CD14-positive monocyte (primary cell): Measurements from ENCODE around the gene GCSAM. TPM values are rescaled to one million over a fixed set of nuclear protein-coding genes. Genes with fewer than 3 reads are reported as not detected.

Source experiments
- DNase-seq, 3 donors: peaks; one replicate each; pipeline ENCODE4 v3.0.0-alpha.2; 2011 to 2022
- H2AFZ ChIP-seq: 2 replicates; pipeline ENCODE4 v1.6.0; 2012; ENCODE audit warnings: mild to moderate bottlenecking, low read depth, low read length, inconsistent platforms; ENCODE audit not compliant: insufficient read depth, poor library complexity, severe bottlenecking
- H3K27ac ChIP-seq, 2 donors: 1 replicate in 1 of 2; 2 replicates in 1 of 2; pipeline ENCODE4 v1.5.1; 2012 to 2013; ENCODE audit warnings: low read length in 2 of 2, control low read depth in 1 of 2, inconsistent platforms in 1 of 2, low read depth in 1 of 2, mild to moderate bottlenecking in 1 of 2
- H3K27me3 ChIP-seq, 2 donors: one replicate each; pipeline versions ENCODE4 v1.6.0 to v1.6.1; 2011 to 2013; ENCODE audit warnings: low read length in 2 of 2; ENCODE audit not compliant: control insufficient read depth in 2 of 2, insufficient read depth in 2 of 2
- H3K36me3 ChIP-seq, 2 donors: replicated peaks in 1 of 2; 1 replicate in 1 of 2; 2 replicates in 1 of 2; pipeline versions ENCODE4 v1.5.1 to v1.6.1; 2012 to 2013; ENCODE audit warnings: low read length in 2 of 2, control low read depth in 1 of 2, inconsistent platforms in 1 of 2, mild to moderate bottlenecking in 1 of 2; ENCODE audit not compliant: insufficient read depth in 2 of 2, control insufficient read depth in 1 of 2
- H3K4me1 ChIP-seq, 2 donors: 1 replicate in 1 of 2; 2 replicates in 1 of 2; pipeline versions ENCODE4 v1.5.1 to v1.6.1; 2012 to 2013; ENCODE audit warnings: low read length in 2 of 2, control low read depth in 1 of 2, inconsistent platforms in 1 of 2, mild to moderate bottlenecking in 1 of 2, moderate library complexity in 1 of 2; ENCODE audit not compliant: insufficient read depth in 2 of 2, control insufficient read depth in 1 of 2
- H3K4me2 ChIP-seq: replicated peaks from 2 replicates; pipeline ENCODE3; 2012; ENCODE audit warnings: low read length, moderate library complexity, mild to moderate bottlenecking; ENCODE audit not compliant: poor library complexity, severe bottlenecking; ENCODE audit errors: extremely low read depth
- H3K4me3 ChIP-seq, 3 experiments: fragments of 200-600 bp in 1 of 3; sonication (generic) in 1 of 3; replicated peaks in 1 of 3; 1 replicate in 2 of 3; 2 replicates in 1 of 3; pipeline ENCODE4 v1.5.1; 2011 to 2013; ENCODE audit warnings: low read length in 3 of 3, mild to moderate bottlenecking in 3 of 3, control low read depth in 2 of 3, low read depth in 2 of 3, inconsistent platforms in 1 of 3, moderate library complexity in 1 of 3
- H3K79me2 ChIP-seq: 2 replicates; pipeline ENCODE4 v1.6.0; 2012; ENCODE audit warnings: mild to moderate bottlenecking, control low read depth, inconsistent platforms, low read length, moderate library complexity; ENCODE audit not compliant: insufficient read depth
- H3K9ac ChIP-seq: 2 replicates; pipeline ENCODE4 v1.6.0; 2017; ENCODE audit warnings: low read length, mild to moderate bottlenecking; ENCODE audit not compliant: insufficient read depth, poor library complexity, severe bottlenecking
- H3K9me3 ChIP-seq, 2 donors: replicated peaks in 1 of 2; 1 replicate in 1 of 2; 2 replicates in 1 of 2; pipeline versions ENCODE4 v1.5.1 to v1.6.1; 2012 to 2013; ENCODE audit warnings: low read length in 2 of 2, control low read depth in 1 of 2; ENCODE audit not compliant: control insufficient read depth in 1 of 2, insufficient read depth in 1 of 2
- H4K20me1 ChIP-seq: 2 replicates; pipeline ENCODE4 v1.6.0; 2012; ENCODE audit warnings: mild to moderate bottlenecking, low read length, control low read depth, moderate library complexity; ENCODE audit not compliant: insufficient read depth
- H3K27ac Mint-ChIP-seq, 7 donors: one replicate each; pipeline ENCODE4 v1.8.0; 2020; ENCODE audit warnings: mild to moderate bottlenecking in 7 of 7, mixed read lengths in 7 of 7, moderate library complexity in 6 of 7, inconsistent platforms in 2 of 7
- H3K27me3 Mint-ChIP-seq, 3 donors: one replicate each; pipeline ENCODE4 v1.8.0; 2021 to 2022; ENCODE audit warnings: low read depth in 3 of 3, mild to moderate bottlenecking in 3 of 3, mixed read lengths in 3 of 3, moderate library complexity in 3 of 3, inconsistent platforms in 1 of 3
- H3K36me3 Mint-ChIP-seq, 2 donors: one replicate each; pipeline ENCODE4 v1.8.0; 2020; ENCODE audit warnings: mixed read lengths in 2 of 2, inconsistent platforms in 1 of 2, mild to moderate bottlenecking in 1 of 2
- H3K4me1 Mint-ChIP-seq: one replicate; pipeline ENCODE4 v1.8.0; 2020; ENCODE audit warnings: mild to moderate bottlenecking, mixed read lengths
- H3K4me3 Mint-ChIP-seq, 2 donors: one replicate each; pipeline ENCODE4 v1.8.0; 2020; ENCODE audit warnings: mild to moderate bottlenecking in 2 of 2, mixed read lengths in 2 of 2, moderate library complexity in 1 of 2
- H3K9me3 Mint-ChIP-seq, 7 donors: one replicate each; pipeline ENCODE4 v1.8.0; 2020 to 2022; ENCODE audit warnings: mixed read lengths in 7 of 7, mild to moderate bottlenecking in 6 of 7, moderate library complexity in 6 of 7, inconsistent platforms in 2 of 7
- WGBS: methylation state at CpG from one replicate; pipeline ENCODE4 v1.1.5; 2013; ENCODE audit warnings: missing lambda C conversion rate; ENCODE audit not compliant: insufficient coverage; 5-methylcytosine and 5-hydroxymethylcytosine counted together
- intact Hi-C, 2 donors: fragments of 100-400 bp; cut with micrococcal nuclease; formaldehyde crosslinking; loops; one replicate each; pipeline versions ENCODE4 v1.15.0 to v1.15.1; 2023
- polyA plus RNA-seq, 3 donors: library from polyadenylated mRNA; depleted of rRNA in 1 of 3; unstranded in 2 of 3; stranded (reverse) in 1 of 3; fragments of 300-500 nt in 2 of 3; fragments of >200 nt in 1 of 3; fragmentation: Illumina TruSeq in 2 of 3; gene quantifications; 1 replicate in 2 of 3; 2 replicates in 1 of 3; pipeline ENCODE4 v1.2.3, GENCODE V29; 2012 to 2021
- TF ChIP-seq, protein P1 (sequence below): fragments of 200-600 bp; IDR thresholded peaks from one replicate; pipeline ENCODE4 v1.8.0; 2022; ENCODE audit warnings: antibody characterized with exemption, mild to moderate bottlenecking

Gene GCSAM
- polyA plus RNA-seq, 3 donors = 0.10 to 0.16 TPM; not detected in 1

GRCh38 chr3:112123548-112123947 is 9.5 kb downstream of the GCSAM start:
- peaks cover 32 to 47% of the 10 kb centered on the region in 2 donors for H3K4me1 ChIP-seq
- H3K4me2 ChIP-seq = no peak overlapping the region

DNA sequence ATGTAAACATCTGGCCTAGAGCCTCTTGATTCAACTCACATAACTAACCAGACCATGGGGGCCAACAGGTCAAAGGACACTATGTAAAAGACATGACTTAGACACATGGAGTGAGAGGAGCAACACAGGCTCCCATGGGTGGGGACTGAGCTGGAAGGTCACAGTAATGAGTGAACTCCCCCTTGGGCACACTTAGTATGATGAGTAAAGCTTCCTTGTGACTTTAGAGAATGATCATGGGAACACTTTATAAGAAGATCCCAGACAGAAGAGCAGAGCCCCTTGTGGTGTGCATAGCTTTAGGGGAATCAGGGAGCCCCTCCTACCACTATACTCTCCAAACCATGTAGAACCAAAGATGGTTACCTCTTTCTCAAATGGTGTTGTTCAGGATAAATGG is 10.2 kb downstream of the GCSAM start:
- Histone ChIP-seq H3K4me2 (no peak overlapping the region), H4K20me1 (no peaks in the 10 kb centered on the region), H2AFZ (no peak overlapping the region), H3K9me3 (no peaks in the 10 kb centered on the region), H3K4me3 (no peak overlapping the region), H3K27ac (no peak overlapping the region), H3K79me2 (no peaks in the 10 kb centered on the region), H3K4me1 (peaks cover 36 to 48% of the 10 kb centered on the region in 2 donors), H3K9ac (no peak overlapping the region), H3K36me3 (no peaks in the 10 kb centered on the region), H3K27me3 (no peaks in the 10 kb centered on the region)
- intact Hi-C loops = loop anchor here in 1 of 2 donors (10.0 kb wide), 1 partner anchor 182 kb away; no protein-coding TSS in a partner anchor
- Mint-ChIP-seq H3K9me3 (no peaks in the 10 kb centered on the region), H3K27ac (no peak overlapping the region), H3K27me3 (peaks cover 0 to 5% (median 2%) of the 10 kb centered on the region in 3 donors), H3K36me3 (peaks cover 0 to 3% of the 10 kb centered on the region in 2 donors), H3K4me1 (peaks cover 53% of the 10 kb centered on the region), H3K4me3 (no peak overlapping the region)
- TF ChIP-seq, protein P1, sequence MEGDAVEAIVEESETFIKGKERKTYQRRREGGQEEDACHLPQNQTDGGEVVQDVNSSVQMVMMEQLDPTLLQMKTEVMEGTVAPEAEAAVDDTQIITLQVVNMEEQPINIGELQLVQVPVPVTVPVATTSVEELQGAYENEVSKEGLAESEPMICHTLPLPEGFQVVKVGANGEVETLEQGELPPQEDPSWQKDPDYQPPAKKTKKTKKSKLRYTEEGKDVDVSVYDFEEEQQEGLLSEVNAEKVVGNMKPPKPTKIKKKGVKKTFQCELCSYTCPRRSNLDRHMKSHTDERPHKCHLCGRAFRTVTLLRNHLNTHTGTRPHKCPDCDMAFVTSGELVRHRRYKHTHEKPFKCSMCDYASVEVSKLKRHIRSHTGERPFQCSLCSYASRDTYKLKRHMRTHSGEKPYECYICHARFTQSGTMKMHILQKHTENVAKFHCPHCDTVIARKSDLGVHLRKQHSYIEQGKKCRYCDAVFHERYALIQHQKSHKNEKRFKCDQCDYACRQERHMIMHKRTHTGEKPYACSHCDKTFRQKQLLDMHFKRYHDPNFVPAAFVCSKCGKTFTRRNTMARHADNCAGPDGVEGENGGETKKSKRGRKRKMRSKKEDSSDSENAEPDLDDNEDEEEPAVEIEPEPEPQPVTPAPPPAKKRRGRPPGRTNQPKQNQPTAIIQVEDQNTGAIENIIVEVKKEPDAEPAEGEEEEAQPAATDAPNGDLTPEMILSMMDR = no peak
- DNase-seq = no peak

More at GRCh38 chr3:112123548-112123947, 9.5 kb downstream of the GCSAM start:
- Mint-ChIP-seq H3K9me3 (no peaks in the 10 kb centered on the region), H3K4me1 (peaks cover 51% of the 10 kb centered on the region), H3K4me3 (no peak overlapping the region), H3K36me3 (peaks cover 0 to 3% of the 10 kb centered on the region in 2 donors), H3K27me3 (peaks cover 0 to 5% (median 2%) of the 10 kb centered on the region in 3 donors), H3K27ac (no peak overlapping the region)
- H2AFZ ChIP-seq = no peak overlapping the region
- no peak overlapping the region for H3K27ac ChIP-seq
- TF ChIP-seq, protein P1 = no peak
- no peak overlapping the region for H3K4me3 ChIP-seq
- WGBS = 85% methylated on average over 2 of the region's 2 CpGs
- intact Hi-C loops = loop anchor here in 1 of 2 donors (10.0 kb wide), 1 partner anchor 181 kb away; no protein-coding TSS in a partner anchor
- DNase-seq = no peak
- H3K36me3 ChIP-seq = no peaks in the 10 kb centered on the region
- H3K27me3 ChIP-seq = no peaks in the 10 kb centered on the region
- H3K79me2 ChIP-seq = no peaks in the 10 kb centered on the region
- no peaks in the 10 kb centered on the region for H3K9me3 ChIP-seq
- H3K9ac ChIP-seq = no peak overlapping the region
- H4K20me1 ChIP-seq = no peaks in the 10 kb centered on the region
